Measurements from ENCODE around the gene TSPAN7.

TSPAN7 gene, protein sequence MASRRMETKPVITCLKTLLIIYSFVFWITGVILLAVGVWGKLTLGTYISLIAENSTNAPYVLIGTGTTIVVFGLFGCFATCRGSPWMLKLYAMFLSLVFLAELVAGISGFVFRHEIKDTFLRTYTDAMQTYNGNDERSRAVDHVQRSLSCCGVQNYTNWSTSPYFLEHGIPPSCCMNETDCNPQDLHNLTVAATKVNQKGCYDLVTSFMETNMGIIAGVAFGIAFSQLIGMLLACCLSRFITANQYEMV

DNA sequence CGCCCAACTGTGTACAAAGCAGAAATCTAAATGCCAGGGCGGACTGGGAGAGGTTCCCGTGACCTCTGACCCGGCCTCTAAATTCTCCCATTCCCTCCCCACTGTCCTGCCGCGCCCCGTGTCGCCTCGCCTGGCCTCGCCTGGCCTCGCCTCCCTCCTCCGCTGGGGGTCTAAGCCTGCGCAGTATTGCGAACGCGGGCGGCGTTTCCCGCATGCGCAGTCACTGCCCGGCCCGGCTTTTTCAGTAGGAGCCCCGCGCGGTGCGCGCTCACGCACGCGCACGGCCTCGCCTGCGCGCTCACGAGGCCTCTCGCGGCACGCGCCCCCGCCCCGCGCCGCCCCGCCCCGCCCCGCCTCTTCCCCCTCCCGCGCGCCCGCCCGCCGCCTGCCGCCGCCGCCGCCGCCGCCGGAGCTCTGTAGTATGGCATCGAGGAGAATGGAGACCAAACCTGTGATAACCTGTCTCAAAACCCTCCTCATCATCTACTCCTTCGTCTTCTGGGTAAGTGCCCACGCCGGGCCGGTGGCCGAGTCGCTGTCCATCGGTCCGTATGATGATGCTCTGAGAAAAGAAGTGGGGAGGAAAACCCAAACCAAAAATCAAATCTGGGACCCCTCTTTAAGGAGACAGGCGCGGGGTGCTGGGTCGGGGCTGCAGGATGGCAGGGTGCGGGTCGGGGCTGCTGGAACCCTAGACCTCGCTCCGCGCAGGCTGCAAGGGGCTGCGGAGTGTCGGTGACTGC is at the start of gene TSPAN7:
Gene TSPAN7 (plus strand): TSS at position 417 of the 743 bp plus-strand sequence. CDS start 5 bp downstream, at position 422.
- peak; percentile 79 for DNase-seq

DNA sequence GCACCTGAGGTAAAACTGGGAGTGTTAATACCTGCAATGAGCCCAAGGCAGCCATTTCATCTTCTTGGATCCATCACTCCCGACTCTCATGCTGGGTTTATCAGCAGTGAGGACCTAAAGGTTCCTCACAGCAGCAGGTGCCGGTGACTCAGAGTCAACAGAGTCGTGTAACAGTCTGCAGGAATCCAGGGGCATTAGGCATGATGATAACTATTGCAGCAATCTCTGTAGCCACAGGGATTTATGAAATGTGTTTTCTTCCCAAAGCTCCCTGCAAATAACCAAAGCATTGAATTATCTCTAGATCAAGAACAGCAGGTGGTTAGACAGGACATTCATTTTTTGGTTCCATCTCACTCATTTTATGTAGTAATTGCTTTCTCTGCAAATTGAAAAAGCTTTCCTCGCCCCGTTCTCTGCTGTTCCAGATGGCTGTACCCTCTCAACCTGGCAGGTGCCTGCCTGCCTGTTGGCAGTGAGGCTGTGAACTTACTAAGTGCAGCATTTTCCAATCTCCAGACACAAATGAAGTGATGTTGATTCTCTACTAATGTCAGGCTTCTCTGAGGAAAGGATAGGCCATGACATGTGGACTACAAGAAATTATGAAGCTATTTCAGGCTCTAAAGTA is 48.1 kb upstream of the TSPAN7 start:
- peak; percentile 24 for DNase-seq

DNA sequence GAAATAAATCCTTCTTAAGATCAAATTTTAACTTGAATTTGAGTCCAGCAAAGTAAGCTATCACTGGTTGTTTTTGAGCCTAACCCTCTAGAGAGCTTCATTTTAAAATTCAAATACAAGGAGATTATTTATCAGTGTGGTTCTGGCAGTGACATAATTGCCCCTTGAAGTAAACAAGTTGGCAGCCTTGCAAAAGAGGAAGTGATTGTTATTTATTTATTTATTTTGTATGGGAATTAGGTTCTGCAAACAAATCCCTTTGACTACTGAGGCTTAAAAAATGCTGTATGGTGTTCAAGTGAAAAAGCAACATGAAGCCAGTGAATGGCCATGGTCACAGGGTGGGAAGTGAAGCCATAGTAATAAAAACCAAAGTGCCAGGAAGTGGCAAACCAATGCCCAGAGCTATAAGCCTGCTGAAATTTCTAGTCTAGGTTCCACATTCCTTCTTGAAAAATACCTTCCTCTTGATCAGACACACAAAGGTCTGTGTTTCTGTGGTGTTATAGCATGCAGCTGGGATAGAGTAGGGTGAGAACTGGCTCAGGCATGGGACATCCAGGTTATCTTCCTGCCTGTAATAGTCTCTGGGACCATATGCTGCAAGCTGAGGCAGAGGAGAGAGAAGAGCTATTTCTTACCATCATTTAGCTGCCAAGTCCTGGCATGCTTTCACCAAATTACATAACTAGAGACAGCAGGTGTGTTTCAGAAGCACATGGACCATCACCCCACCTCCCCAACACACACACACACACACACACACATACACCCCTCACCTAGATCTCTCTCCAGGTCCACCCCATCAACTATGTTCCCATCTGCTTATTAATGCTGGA is 47.1 kb upstream of the TSPAN7 start:
- no peak for DNase-seq

DNA sequence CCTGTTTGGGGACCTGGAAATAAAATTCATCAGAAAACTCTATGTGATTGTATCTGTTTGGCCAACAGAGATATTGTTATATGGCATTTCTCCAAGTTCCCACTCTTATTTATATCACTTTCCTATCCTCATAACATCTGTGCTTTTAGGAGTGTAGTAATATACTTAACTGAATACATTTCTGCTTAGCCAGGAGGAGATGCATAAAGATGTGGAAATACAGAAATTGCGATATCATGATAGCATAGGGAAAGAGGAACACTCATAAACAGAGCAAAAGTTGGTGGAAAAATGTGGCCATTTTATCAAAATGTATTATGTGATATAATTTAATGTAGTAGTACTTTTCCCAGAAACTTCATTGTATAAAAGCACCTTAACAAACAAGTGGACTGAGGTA is 46.1 kb upstream of the TSPAN7 start:
- DNase-seq, result no peak

DNA sequence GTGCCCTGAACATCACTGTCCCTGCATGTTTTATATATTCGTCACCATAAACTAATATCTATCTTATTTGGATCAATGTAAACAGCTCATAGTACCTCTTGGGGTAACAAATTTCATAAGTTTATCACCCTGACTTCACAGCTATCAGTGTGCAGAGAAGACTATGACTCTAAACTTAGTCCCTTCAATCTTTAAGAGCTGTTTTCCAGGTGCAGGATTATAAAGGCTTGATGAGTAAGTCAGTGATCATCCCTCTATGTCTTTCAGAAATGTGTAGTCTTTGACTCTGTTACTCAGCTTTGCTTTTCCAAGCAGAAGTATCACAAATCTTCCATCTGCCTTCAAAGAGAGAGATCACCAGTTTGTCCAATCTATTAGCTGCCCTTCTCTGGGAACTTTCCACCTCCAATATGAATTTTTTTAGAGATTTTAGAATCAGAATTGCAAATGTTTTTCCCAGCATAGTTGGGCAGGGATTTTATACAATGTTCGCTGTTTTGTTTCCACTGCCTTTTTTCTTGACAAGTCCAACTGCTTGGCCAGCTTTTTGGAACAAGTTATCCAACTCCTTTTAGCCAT is 45.1 kb upstream of the TSPAN7 start:
- no peak for DNase-seq

DNA sequence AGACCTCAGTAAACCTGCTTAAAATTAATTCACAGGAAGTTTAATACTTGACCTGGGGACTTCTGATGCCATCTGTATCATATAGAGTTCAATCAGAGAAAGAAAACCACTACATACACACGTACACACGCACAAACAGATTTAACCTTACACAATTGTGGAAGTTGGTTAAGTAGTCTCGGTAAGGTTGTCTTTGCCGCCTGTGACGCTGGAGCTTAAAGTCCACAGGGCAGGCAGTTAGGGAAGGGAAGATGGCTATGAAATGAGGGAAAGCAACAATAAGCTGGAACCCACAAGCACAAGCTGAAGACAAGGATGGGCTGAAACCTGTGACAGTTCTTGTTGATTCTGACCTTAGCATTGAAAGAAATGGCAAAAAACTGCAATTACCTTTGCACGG is 41.7 kb upstream of the TSPAN7 start:
- no peak for DNase-seq

DNA sequence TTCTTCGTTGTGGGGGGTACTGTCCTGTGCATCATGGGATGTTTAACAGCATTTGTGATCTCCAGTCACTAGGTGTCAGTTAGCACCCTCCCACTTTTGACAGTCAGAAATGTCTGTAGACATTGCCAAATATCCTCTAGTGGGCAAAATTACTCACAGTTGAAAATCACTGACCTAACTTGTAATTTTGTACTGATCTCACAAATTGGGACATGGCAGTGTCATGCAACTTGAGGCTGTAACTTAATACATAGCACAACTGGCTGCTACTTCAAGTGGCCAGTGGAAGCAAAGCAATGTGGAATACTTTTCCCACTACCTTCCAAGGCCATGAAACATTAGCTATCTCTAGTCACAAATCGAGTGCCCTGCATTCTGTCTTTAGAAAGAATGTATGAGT is 23.2 kb upstream of the TSPAN7 start:
- DNase-seq, result no peak

DNA sequence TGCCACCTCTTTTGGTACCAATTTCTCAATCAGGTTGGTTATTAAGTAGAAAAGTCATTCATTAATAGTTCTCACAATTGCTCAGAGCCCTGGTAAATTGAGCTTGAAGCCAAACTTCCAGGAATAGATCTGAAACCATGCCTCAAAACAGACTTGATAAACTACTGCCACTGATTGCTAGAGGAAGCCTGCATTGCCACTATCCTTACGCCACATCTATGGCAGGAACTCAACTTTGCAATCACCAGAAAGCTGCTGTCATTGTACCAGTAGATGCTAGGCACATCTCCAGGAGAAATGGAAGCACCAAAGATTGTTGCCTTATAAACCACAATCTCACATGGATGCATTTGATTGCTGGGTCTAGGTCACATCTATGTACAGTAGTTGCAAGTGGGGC is 21.6 kb upstream of the TSPAN7 start:
- DNase-seq, result no peak

DNA sequence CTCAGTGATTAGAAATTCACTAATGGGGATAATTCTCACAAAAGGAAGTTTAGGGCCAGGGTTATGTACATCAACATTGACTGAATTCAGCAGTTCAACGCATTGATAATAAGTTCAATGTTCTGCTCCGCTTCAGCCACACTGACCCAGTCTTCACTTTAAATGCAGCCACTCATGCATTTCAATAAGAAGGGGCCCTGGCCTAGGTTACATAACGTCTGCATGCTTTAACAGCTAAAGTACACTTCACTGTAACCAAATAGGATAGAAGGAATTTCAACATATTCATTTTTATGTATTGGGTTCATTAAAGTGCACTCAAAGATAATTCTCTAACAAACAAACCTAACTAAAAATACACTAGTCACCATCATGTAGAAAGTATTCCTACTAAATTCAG is 12.8 kb upstream of the TSPAN7 start:
- DNase-seq, result no peak

DNA sequence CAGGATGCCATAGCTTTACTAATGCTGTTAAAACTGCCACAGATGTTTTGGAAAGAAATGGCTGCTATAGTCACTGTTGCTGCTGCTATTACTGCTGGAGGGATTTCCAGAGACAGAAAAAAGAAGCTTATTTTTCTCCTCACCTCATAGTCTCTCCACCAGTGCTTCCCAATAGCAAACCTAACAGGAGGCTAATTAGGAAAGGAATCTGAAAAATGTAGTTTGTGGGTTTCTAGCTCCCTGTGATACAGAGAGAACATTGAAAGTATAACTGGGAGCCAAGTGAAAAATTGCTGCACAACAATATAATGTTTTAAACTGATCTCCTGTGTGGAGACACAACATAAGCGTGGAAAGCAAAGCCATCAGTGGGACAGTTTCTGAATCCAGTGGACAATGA is 8.6 kb upstream of the TSPAN7 start:
- DNase-seq, result no peak

DNA sequence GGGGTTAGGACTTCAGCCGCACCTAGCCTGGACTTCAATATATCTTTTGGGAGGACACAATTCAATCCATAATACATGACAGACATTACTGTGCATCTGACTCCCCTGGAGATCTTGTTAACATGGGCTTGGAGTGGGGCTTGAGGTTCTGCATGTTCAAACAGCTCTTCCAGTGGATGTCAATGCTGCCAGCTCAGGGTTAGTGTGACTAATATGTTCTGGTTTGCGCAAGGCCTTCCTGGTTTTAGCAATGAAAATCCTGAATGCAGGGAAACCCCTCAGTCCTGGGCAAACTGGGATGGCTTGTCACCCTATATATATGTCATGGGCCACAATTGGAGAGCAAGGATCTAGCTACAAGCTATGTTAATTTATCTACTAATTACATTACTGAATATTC is 2.7 kb upstream of the TSPAN7 start:
- DNase-seq, result no peak

DNA sequence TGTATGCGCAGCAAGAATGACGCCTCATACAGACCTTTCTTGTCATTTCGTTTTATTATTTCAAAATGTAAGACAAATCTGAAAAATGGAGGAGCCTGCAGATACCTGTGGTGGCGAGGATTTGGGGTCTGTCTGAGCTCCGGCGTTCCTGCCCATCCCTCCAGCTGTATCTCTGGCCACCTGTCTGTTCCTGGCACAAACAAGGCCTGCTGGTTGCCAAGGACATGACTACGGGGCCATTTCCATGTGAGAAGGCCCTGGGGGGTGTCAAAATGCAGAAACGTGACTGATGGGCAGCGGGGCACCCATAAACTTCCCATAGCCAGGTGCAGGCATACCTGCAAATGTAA is 591 bp upstream of the TSPAN7 start:
- no peak for DNase-seq

DNA sequence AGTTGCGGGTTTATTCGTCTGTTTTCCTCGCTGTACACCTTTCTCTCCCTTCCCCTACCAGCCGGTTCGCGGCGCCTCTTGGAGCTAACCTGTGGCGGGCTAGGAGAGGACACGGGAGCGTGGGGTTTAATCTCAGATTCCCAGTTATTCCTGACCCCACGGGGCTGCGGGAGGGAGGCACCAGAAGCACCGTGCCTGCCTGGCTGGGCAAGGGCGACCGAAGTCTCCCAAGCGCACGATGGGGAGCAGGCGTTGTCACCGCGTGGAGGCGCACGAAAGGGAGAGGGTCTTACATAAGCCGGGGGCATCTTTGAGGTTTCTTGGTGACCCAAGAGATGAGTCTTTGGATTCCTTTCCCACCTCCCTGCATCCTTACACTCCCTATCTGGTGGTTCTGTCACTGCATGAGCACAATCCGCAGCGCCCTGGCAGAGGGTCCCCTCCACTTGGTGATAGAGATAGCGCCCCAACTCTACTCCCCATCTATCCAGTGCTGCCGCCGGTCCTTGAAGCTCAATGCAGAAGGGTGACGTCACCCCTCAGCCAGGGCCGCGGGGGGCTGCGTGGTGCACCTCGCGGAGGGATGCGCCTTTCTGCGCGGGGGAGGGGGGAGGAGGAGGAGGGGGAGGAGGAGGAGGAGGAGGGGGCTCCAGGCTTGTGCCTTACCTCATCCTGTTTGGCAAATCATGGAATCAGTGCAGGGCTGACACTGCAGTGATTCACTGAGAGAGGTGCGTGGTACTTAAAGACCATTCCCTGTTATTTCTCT is 793 bp downstream of the TSPAN7 start:
- DNase-seq, result peak; percentile 31

DNA sequence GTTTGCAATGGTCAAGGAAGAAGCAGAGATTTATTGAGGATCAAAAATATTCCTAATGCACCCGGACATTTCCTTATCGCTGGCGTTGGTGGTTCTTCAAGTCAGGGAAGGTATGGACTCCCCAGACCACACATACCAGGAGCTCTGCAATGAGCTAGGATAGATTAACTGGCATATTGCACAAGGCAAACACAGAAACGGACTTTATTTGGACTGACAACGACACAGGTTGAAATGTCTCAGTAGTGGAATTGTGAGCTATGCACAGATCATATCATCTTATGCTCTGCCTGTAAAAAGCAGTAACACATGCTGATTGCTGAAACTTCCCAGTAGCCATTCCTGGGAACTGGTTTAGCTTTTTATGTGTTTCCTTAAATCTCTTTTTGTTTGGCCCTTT is 1.7 kb downstream of the TSPAN7 start:
- DNase-seq, result no peak

DNA sequence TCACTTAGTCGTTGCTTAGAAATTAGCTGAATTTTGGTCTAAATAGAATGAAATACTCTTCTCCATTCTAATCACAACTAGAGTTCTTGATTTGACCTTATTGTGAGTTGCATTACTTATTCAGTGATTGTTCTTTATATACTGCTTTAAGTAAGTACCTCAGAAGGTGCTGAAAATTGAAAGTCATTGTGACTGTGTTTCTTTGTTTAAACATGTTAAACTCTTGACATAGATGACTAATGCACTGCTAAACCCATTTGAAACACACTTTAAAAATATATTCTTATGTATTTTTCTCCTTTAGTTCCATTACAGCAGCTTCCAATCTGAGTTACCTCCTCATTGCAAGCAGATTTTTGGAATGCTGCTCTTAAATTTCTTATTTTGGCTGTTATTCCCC is 9.1 kb downstream of the TSPAN7 start:
- DNase-seq, result no peak

DNA sequence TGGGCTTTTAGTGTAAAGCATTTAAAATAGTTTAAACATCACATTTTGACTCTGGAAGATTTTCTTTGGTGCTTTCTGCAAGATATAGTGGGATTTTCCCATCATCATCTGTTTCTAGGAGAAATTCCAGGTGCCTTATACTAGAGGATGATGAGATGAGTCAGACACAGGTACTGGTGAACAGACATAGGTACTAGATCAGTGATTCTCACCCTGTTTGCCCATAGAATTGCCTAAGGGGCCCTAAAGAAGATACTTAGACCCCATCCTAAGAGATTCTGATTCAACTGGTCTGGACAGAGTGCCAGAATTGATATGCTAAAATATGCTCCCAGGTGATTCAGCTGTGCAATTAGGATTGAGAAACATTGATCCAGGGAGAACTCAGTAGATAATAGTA is 9.7 kb downstream of the TSPAN7 start:
- no peak for DNase-seq

DNA sequence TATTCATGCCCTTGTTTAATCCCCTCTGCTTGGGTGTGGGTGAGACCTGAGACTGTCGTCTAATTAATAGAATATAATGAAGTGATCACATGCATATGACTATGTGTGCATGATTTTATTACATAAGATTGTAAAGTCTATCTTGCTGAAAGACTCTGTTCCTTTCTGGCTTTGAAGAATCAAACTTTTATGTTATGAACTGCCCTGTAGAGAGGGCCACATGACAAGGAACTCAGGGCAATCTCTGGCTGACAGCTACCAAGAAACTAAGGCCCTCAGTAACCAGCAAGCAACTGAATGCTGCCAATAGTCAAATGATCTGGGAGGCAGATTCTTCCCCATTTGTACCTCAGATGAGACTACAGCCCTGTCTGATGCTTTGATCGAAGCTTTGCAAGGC is 13.5 kb downstream of the TSPAN7 start:
- DNase-seq, result no peak

DNA sequence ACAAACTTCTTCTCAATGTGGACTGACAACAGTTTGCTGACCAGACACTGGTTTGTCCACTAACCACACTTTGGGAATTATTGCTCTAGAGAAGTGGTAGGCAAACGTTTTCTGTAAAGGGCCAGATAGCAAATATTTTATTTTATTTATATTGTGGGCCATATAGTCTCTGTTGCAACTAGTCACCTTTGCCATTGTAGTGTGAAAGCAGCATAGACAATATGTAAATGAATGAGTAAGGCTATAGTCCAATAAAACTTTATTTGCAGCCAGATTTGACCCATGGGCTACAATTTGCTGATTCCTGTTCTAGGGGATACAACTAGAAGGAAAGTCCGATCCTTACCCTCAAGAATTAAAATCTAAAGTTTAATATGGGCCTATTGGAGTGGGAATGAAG is 14.5 kb downstream of the TSPAN7 start:
- DNase-seq, result no peak

DNA sequence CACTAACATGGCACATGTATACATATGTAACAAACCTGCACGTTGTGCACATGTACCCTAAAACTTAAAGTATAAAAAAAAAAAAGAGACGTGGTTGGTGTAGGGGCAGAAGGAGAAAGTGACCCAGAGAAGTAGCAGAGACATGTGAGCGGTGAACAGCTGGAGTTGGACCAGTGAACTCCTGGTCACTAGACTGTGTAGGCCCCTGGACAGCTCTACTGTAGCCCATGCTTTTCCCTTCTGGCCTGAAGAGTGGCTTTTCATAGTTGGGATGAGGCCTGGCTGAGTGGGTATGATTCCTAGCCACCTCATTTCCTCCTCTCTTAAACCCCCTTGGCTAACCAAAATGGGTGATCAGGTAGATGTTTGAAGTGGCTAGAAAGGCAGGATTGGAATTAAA is 16.4 kb downstream of the TSPAN7 start:
- no peak for DNase-seq

DNA sequence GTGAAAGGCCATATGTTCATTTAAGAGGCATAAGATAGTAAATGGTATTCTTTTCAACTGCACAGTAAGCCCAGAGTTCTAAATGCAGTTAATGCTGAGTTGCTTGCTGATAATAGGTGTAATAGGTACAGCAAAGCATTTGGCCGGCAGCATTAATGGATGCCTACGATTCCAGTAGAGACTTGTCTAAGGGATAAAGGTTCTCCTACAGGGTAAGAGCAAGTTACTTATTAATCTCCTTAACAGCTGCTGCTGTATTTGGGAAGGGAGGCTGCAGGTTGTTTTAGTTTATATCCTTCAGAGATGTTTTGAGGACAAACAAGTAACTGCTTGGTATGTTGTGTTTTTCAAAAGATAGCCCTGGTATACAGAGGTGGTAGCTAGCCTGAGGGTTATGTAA is 16.8 kb downstream of the TSPAN7 start:
- no peak for DNase-seq

DNA sequence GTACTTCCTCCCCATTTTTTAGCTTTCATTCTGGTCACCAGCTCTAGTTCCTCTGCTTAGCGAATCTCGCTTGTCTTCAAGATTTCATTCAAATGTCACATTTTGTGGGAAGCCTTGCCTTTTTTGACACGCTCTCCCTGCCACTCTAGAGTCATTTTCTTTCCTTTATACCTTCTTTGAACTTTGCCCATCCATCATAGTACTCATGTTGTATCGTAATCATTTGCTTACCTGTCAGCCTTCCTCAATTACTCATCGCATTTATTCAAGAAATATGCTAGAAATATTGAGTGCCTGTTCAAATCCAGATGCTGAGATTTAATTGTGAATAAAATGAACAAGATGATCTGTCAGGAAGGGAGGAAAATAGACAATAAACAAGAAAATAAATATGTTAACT is 21.8 kb downstream of the TSPAN7 start:
- DNase-seq, result no peak

DNA sequence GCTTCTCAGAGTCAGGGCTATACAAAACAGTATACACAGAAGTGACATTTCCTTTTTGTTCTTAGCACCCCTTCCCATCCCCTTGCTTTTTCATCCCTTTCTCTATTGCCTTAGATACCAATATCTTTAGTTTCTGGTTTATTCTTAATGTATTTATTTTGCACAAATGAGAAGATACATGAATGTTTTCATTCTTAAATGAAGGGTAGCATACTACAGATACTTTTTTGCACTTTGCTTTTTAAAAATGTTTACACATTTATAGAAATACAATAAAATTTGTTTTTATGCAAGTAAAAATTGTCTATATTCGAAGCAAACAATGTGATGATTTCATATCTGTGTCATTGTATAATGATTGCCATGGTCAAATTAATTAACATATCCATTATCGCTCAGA is 33.1 kb downstream of the TSPAN7 start:
- no peak for DNase-seq
